Activated gamma-delta T cell treated with Interleukin-2 at 50 U/mL for 16 hours (primary cell): ENCODE data around the gene ECT2.
"Not testable (repeated sequence)": the region's sequence is repeated elsewhere in the genome, so short reads cannot be mapped to it uniquely, and the experiment has no call there.

Experiments used
- DNase-seq: peaks from one replicate; pipeline ENCODE4 v3.0.0-alpha.2; 2020

Gene ECT2

GRCh38 chr3:172749230-172749965 is 1.1 kb upstream of the ECT2 start:
- DNase-seq: no peak

- DNase-seq: no peak
These were observed 508 bp upstream of the ECT2 start for GRCh38 chr3:172750069-172750367.

- DNase-seq: no peak
These were observed 714 bp downstream of the ECT2 start for GRCh38 chr3:172751175-172751704.

GRCh38 chr3:172752651-172753050 is 2.1 kb downstream of the ECT2 start:
- DNase-seq: no peak

- no peak for DNase-seq
These were observed 2.6 kb downstream of the ECT2 start for GRCh38 chr3:172753125-172753524.

- DNase-seq: not testable (repeated sequence)
These were observed 9.9 kb downstream of the ECT2 start for GRCh38 chr3:172760416-172760815.

- DNase-seq: no peak
These were observed 15.7 kb downstream of the ECT2 start for GRCh38 chr3:172766241-172766640.

- DNase-seq: no peak
These were observed 16.3 kb downstream of the ECT2 start for GRCh38 chr3:172766718-172767405.

- no peak for DNase-seq
These were observed 19.9 kb downstream of the ECT2 start for GRCh38 chr3:172770382-172770781.

- DNase-seq: no peak
These were observed 21.1 kb downstream of the ECT2 start for GRCh38 chr3:172771672-172772071.

- DNase-seq: no peak
These were observed 25.7 kb downstream of the ECT2 start for GRCh38 chr3:172776049-172776717.

GRCh38 chr3:172777901-172778300 is 27.4 kb downstream of the ECT2 start:
- DNase-seq: no peak

- DNase-seq: no peak
These were observed 31.7 kb downstream of the ECT2 start for GRCh38 chr3:172782235-172782634.

GRCh38 chr3:172786036-172786435 is 35.5 kb downstream of the ECT2 start:
- DNase-seq: no peak

GRCh38 chr3:172787019-172787418 is 36.5 kb downstream of the ECT2 start:
- no peak for DNase-seq

- no peak for DNase-seq
These were observed 37.2 kb downstream of the ECT2 start for GRCh38 chr3:172787746-172788145.

- no peak for DNase-seq
These were observed 48.7 kb downstream of the ECT2 start for GRCh38 chr3:172799246-172799645.

- DNase-seq: no peak
These were observed 49.6 kb downstream of the ECT2 start for GRCh38 chr3:172800156-172800555.

- DNase-seq: no peak
These were observed 53.0 kb downstream of the ECT2 start for GRCh38 chr3:172803489-172803888.

- DNase-seq: no peak
These were observed 53.8 kb downstream of the ECT2 start for GRCh38 chr3:172804323-172804722.

GRCh38 chr3:172808969-172809546 is 58.5 kb downstream of the ECT2 start:
- DNase-seq: no peak

GRCh38 chr3:172811099-172811498 is 60.6 kb downstream of the ECT2 start:
- no peak for DNase-seq

GRCh38 chr3:172813462-172813861 is 62.9 kb downstream of the ECT2 start:
- no peak for DNase-seq

GRCh38 chr3:172814738-172815137 is 64.2 kb downstream of the ECT2 start:
- no peak for DNase-seq
